ENCODE measurements around the gene GYS2.
"Not testable (repeated sequence)": the region's sequence is repeated elsewhere in the genome, so short reads cannot be mapped to it uniquely, and the experiment has no call there.

GYS2 gene

DNA sequence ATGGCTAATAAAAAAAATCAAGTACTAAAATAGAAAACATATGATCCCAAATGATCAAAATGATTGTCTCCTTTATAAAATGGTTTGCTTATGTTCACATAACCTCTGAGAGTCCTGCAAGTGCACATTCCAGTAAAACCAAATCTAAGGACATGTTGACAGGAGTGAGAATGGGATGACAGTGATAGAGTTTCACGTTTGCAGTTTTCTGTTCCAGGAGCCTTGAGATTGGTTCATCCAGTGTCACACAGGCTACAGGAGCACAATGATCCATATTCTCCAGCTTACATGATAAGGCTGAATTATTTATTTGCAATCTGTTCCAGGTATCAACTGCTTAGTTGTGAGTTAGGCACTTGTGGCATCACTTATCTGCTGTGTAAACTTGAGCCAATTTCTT is 1.5 kb upstream of the GYS2 start:
- no peak for DNase-seq (ENCODE audit: extremely low read depth in 1 of 2, low read depth in 1 of 2)

- DNase-seq (ENCODE audit: extremely low read depth in 1 of 2, low read depth in 1 of 2): no peak
These were observed 1.9 kb downstream of the GYS2 start for GRCh38 chr12:21602774-21603173.

- DNase-seq (ENCODE audit: extremely low read depth in 1 of 2, low read depth in 1 of 2): no peak
These were observed 4.5 kb downstream of the GYS2 start for GRCh38 chr12:21600196-21600595.

GRCh38 chr12:21599143-21599999 is 5.3 kb downstream of the GYS2 start:
- DNase-seq (ENCODE audit: extremely low read depth in 1 of 2, low read depth in 1 of 2): no peak

DNA sequence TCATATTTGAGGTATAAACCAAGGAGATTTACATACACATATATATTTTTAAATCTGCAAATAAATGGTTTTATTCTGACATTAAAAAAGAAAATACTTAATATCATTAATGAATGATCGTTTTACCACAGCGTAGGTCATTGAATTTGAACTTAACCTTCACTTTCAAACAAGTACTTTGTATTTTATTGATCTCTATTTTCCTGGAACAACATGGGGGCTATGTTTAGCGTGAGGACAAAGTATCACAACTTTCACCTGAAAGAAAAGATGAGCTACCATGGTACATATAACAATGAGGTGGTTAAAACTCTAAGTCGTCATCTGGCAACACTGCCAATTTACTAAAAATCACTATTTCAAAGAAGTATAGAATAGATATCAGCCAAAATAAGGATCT is 6.0 kb downstream of the GYS2 start:
- DNase-seq (ENCODE audit: extremely low read depth in 1 of 2, low read depth in 1 of 2): no peak

DNA sequence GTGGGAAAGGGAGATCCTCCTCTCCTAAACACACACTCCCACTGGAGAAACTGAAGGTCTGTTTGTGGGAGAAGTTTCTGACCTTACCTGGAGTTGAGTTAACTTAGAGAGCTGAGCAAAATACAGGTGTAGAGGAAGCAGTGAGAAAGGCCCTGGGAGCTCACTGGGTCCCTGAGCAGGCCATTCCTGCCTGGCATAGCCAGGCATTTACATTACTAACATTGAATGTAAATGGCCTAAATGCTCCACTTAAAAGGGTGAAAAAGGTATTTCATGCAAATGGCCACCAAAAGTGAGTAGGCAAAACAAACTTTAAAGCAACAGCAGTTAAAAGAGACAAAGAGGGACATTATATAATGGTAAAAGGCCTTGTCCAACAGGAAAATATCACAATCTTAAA is 9.3 kb downstream of the GYS2 start:
- not testable (repeated sequence) for DNase-seq (ENCODE audit: extremely low read depth in 1 of 2, low read depth in 1 of 2)

GRCh38 chr12:21585485-21585884 is 19.2 kb downstream of the GYS2 start:
- DNase-seq (ENCODE audit: extremely low read depth in 1 of 2, low read depth in 1 of 2): no peak

- DNase-seq (ENCODE audit: extremely low read depth in 1 of 2, low read depth in 1 of 2): not testable (repeated sequence)
These were observed 20.1 kb downstream of the GYS2 start for GRCh38 chr12:21584403-21585182.

GRCh38 chr12:21583587-21583986 is 21.1 kb downstream of the GYS2 start:
- no peak for DNase-seq (ENCODE audit: extremely low read depth in 1 of 2, low read depth in 1 of 2)

DNA sequence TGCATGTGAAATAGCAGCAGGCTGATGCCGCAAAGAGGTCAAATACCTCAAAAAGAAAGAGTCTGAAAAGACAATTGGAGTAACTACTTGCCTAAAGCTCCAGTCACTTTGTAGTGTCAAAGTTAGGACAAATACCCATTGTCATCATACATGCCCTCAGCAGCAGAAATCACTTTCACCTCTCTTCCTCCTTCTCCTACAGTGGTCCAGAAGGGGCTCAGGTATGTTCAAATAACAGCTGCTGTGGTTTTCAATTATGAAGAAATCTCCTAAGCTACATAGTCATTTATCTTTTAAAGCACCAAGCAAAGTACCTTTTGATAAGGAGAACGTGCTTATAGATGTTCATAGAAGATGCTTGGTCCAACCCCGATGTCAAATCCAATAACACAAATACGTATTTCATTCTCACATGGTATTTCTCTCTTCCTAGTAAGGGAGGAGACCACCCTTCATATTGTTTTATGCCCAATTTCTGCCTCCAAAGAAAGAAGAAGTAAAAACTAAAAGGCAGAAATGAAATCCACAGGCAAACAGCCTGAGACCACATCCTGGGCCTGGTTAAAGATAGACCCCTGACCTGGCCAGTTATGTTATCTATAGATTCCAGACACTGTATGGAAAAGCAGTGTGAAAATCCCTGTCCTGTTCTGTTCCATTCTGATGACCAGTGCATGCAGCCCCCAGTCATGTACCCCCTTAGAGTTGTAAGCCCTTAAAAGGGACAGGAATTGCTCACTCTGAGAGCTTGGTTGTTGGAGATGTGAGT is 23.7 kb downstream of the GYS2 start:
- DNase-seq (ENCODE audit: extremely low read depth in 1 of 2, low read depth in 1 of 2): no peak

DNA sequence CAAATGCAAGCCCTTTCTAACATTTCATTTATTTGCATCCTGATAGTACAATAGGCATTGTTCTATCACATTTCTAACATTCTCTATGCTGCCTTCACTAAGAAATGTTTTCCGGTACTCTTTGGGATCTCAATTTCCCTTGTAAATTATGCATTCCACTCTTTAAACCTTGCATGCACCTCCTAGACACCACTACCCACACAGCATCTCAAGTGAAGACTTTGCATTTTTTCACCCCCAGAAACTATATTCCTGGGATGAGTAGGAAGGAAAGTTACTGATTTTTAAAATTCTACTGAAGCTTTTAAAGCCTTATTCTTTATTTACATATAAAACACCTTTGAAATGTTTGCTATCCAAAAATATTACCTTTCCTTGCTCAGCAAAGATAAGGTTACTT is 27.1 kb downstream of the GYS2 start:
- DNase-seq (ENCODE audit: extremely low read depth in 1 of 2, low read depth in 1 of 2): no peak

GRCh38 chr12:21576431-21576830 is 28.2 kb downstream of the GYS2 start:
- no peak for DNase-seq (ENCODE audit: extremely low read depth in 1 of 2, low read depth in 1 of 2)

- no peak for DNase-seq (ENCODE audit: extremely low read depth in 1 of 2, low read depth in 1 of 2)
These were observed 30.8 kb downstream of the GYS2 start for GRCh38 chr12:21573733-21574358.

DNA sequence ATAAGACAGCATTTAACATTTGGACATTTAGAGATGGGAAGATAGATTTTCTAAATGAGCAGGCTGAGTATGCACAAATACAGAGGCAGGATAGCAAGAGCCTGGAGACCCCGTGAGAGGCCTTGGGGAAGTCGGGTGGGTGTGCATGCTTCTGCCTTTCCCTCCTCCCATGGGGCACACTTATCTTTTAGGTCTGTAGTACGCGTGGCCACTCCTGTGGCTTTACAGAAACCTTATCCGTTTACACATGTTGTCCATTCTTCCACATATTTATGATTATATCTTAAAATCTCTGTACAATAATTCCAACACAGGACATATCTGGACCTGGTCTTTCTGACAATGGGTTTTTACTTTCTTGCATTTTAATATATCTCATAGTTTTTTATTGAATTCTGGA is 33.6 kb downstream of the GYS2 start:
- no peak for DNase-seq (ENCODE audit: extremely low read depth in 1 of 2, low read depth in 1 of 2)

DNA sequence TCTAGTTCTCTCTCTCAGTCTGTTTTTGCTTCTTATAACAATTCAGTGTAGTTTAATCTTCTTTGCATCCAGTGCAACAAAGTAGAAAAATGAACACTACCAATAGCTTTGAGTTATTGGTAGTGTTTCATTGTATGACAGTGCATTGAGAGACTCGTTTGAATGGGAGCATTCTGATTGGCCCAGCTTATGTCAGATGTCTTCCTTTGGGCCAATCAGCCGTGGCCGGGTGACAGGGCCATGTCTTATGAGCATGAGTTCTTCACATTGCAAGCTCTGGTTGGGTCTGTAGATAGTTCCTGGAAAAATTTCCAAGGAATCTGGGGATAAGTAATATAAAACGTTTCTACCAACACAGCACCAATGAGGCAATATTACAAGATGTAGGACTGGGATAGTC is 36.5 kb downstream of the GYS2 start:
- DNase-seq (ENCODE audit: extremely low read depth in 1 of 2, low read depth in 1 of 2): no peak

DNA sequence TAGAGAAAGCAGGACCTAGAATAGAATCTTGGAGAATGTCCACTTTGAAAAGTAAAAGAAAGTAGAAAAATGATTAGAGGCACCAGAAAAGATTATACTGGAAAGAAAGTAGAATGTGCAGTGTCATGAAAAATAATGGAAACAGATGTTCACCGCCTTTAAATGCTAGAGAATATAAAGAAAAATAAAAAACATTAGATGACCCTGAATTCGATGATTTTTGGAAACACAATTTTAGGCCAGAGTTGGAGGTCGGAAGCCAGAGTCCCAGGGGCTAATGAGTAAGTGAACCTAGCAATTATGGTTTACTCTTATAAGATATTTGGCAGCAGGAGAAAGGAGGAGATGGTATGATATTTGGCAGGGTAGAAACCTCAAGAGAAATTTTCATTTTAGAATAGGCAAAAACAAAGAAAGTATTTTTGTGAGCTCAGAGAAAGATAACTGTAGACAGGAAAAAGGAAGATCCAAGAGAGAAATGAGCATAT is 37.7 kb downstream of the GYS2 start:
- no peak for DNase-seq (ENCODE audit: extremely low read depth in 1 of 2, low read depth in 1 of 2)

- no peak for DNase-seq (ENCODE audit: extremely low read depth in 1 of 2, low read depth in 1 of 2)
These were observed 38.3 kb downstream of the GYS2 start for GRCh38 chr12:21566223-21566906.

GRCh38 chr12:21562859-21563258 is 41.8 kb downstream of the GYS2 start:
- DNase-seq (ENCODE audit: extremely low read depth in 1 of 2, low read depth in 1 of 2): no peak

- no peak for DNase-seq (ENCODE audit: extremely low read depth in 1 of 2, low read depth in 1 of 2)
These were observed 43.5 kb downstream of the GYS2 start for GRCh38 chr12:21561158-21561557.

DNA sequence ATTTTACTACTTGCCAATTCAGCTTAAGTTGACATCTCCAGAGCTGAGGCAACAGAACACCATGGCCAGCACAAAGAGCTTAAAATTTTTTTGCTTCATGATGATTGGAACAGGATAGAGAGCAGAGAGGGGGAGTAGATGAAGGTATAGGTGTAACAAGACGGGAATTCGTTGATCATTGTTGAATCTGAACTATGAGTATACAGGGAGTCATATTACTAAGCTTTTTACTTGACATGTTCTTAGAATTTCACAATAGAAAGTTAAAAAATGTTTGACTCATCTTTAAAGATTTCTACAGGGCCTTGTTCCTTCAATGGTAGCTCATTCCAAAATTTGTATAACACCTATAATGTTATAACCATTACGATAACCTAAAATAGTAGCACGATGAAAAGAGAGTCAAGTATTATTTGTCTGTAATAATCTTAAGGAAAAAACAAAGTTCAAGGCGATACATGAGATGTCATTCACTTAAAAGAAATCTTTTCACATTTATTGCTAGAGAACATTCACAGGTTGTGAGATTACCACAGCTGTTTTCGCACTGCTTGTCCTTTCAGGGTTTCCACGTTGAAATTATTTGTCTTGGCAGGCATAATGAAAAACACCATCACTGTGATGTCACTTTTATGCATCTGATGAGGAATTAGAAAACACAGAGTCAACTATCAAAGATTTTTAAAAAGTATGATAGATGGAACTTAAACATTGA is 44.6 kb downstream of the GYS2 start:
- DNase-seq (ENCODE audit: extremely low read depth in 1 of 2, low read depth in 1 of 2): no peak
